Measurements from ENCODE around the gene FAU. TPM values are rescaled to one million over a fixed set of nuclear protein-coding genes. Genes with fewer than 3 reads are reported as not detected.
A peak's percentile ranks its signal among the peaks of the same experiment; 100 is the strongest.

Gene FAU
- polyA plus RNA-seq, 1 of the 3 experiments (the other 2 are of a cell fraction), result 1,210 TPM

GRCh38 chr11:65085446-65085845, 36.5 kb downstream of the FAU start:
- H3F3A ChIP-seq (replicated peaks; ENCODE audit: insufficient read depth), result no peaks in the 10 kb centered on the region
- no peak overlapping the region for H3K27ac ChIP-seq (ENCODE audit: low read depth in 2 of 2, low read length in 1 of 2)
- TF ChIP-seq FOSL2 (IDR thresholded peaks at IDR 0.05; ENCODE audit: borderline replicate concordance, low read depth) (no peak), MXI1 (IDR thresholded peaks at IDR 0.05; ENCODE audit: low read depth, low read length) (no peak), SMC3 (IDR thresholded peaks at IDR 0.05; ENCODE audit: low read depth, low read length) (no peak)
- peak overlapping the region; percentile 89; the same call in 1 of the 2 replicates for H3K9ac ChIP-seq
- DNase-seq, result no peak
- ChIA-PET CTCF (interaction anchor here (0.6 to 1.6 kb wide), 5 partner anchors 9 to 222 kb away, joined by 3 to 6 read pairs (median 3); partner anchors contain the start of genes ARL2 and TM7SF2), POLR2A (interaction anchor here (1.6 kb wide), 1 partner anchor 49 kb away, joined by 4 read pairs; the partner anchor contains the start of gene SYVN1)
- H3K4me2 ChIP-seq, result peak overlapping the region; percentile 83
- H3K9me3 ChIP-seq, result no peaks in the 10 kb centered on the region
- peak overlapping the region; percentile 87 to 92; a peak in 2 of 4 replicates for H3K4me3 ChIP-seq (ENCODE audit: low read depth in 2 of 2, low read length in 1 of 2)
- peaks cover 8 to 20% of the 10 kb centered on the region in 2 experiments for H3K4me1 ChIP-seq (ENCODE audit: control insufficient read depth in 1 of 2, insufficient read depth in 2 of 2, low read depth in 1 of 2, low read length in 1 of 2)
- no peaks in the 10 kb centered on the region for H3K27me3 ChIP-seq (ENCODE audit: insufficient read depth)
- peaks cover 52% of the 10 kb centered on the region for H3K79me2 ChIP-seq (ENCODE audit: insufficient read depth)
- no peak overlapping the region for H2AFZ ChIP-seq (ENCODE audit: low read depth)
- H3K9me2 ChIP-seq, result no peaks in the 10 kb centered on the region
- peaks cover 11 to 39% of the 10 kb centered on the region in 2 experiments for H3K36me3 ChIP-seq (replicated peaks in 1 of 2; ENCODE audit: control insufficient read depth in 1 of 2, insufficient read depth in 2 of 2, low read length in 1 of 2)
- WGBS (ENCODE audit: low lambda C conversion rate), result 100% methylated on average over 4 of the region's 4 CpGs
- no peaks in the 10 kb centered on the region for H4K20me1 ChIP-seq (ENCODE audit: insufficient read depth)

GRCh38 chr11:65084598-65085375, 37.1 kb downstream of the FAU start:
- no peaks in the 10 kb centered on the region for H3K9me2 ChIP-seq
- H3F3A ChIP-seq (replicated peaks; ENCODE audit: insufficient read depth), result no peaks in the 10 kb centered on the region
- no peaks in the 10 kb centered on the region for H3K27me3 ChIP-seq (ENCODE audit: insufficient read depth)
- H3K4me2 ChIP-seq, result peak overlapping the region; percentile 83
- H3K9me3 ChIP-seq, result no peaks in the 10 kb centered on the region
- POLR2A ChIA-PET, result no interaction called here
- DNase-seq, result no peak
- CTCF ChIA-PET, result interaction anchor here (0.9 to 1.6 kb wide), 4 partner anchors 27 to 222 kb away, joined by 3 to 6 read pairs (median 4); partner anchors contain the start of genes ARL2 and TM7SF2
- H3K4me3 ChIP-seq (ENCODE audit: low read depth in 2 of 2, low read length in 1 of 2), result peak overlapping the region; percentile 87 to 92
- no peaks in the 10 kb centered on the region for H4K20me1 ChIP-seq (ENCODE audit: insufficient read depth)
- peaks cover 14 to 39% of the 10 kb centered on the region in 2 experiments for H3K36me3 ChIP-seq (replicated peaks in 1 of 2; ENCODE audit: control insufficient read depth in 1 of 2, insufficient read depth in 2 of 2, low read length in 1 of 2)
- H3K79me2 ChIP-seq (ENCODE audit: insufficient read depth), result peaks cover 58% of the 10 kb centered on the region
- peak overlapping the region; percentile 89 for H3K9ac ChIP-seq
- TF ChIP-seq CHD2 (IDR thresholded peaks at IDR 0.05; ENCODE audit: low read length, partially characterized antibody), result no peak
- no peak for TF ChIP-seq RAD21 (IDR thresholded peaks at IDR 0.05; ENCODE audit: low read length)
- TF ChIP-seq SMC3 (IDR thresholded peaks at IDR 0.05; ENCODE audit: low read depth, low read length), result no peak
- TF ChIP-seq SIN3A (IDR thresholded peaks at IDR 0.05; ENCODE audit: borderline replicate concordance, low read depth, low read length), result no peak
- TF ChIP-seq ELF1 (IDR thresholded peaks at IDR 0.05), result no peak
- no peak for TF ChIP-seq USF2 (IDR thresholded peaks at IDR 0.05; ENCODE audit: borderline replicate concordance, low read depth, low read length)
- TF ChIP-seq MXI1 (IDR thresholded peaks at IDR 0.05; ENCODE audit: low read depth, low read length), result no peak
- no peak for TF ChIP-seq ZBTB33 (IDR thresholded peaks at IDR 0.05; ENCODE audit: borderline replicate concordance, low read depth)
- no peak for TF ChIP-seq GABPA (IDR thresholded peaks at IDR 0.05; ENCODE audit: low read depth)
- no peak for TF ChIP-seq JUND (IDR thresholded peaks at IDR 0.05)
- TF ChIP-seq FOXJ3 (CRISPR knock-in tag; IDR thresholded peaks at IDR 0.05), result no peak
- H3K27ac ChIP-seq (ENCODE audit: low read depth in 2 of 2, low read length in 1 of 2), result peak overlapping the region; percentile 88 to 93; a peak in 3 of 4 replicates
- WGBS (ENCODE audit: low lambda C conversion rate), result 25% methylated on average over 17 of the region's 23 CpGs
- peaks cover 8 to 20% of the 10 kb centered on the region in 2 experiments for H3K4me1 ChIP-seq (ENCODE audit: control insufficient read depth in 1 of 2, insufficient read depth in 2 of 2, low read depth in 1 of 2, low read length in 1 of 2)
- H2AFZ ChIP-seq (ENCODE audit: low read depth), result 0 out of 2 replicates have a peak overlapping the region, but pooled peaks have one; percentile 25

Measured in SK-N-SH (cell line).